HepG2 (cell line): Measurements from ENCODE around the gene VWA1. TPM values are rescaled to one million over a fixed set of nuclear protein-coding genes. Genes with fewer than 3 reads are reported as not detected.

ENCODE experiments used
- AHDC1 ChIP-seq: sonication (generic); formaldehyde crosslinking; IDR thresholded peaks from 2 replicates; pipeline ENCODE4 v1.5.1; 2020; ENCODE audit warnings: mild to moderate bottlenecking, missing genetic modification reagents, borderline replicate concordance
- BRCA1 ChIP-seq: sonication (generic); formaldehyde crosslinking; IDR thresholded peaks from 2 replicates; pipeline ENCODE4 v1.4.0; 2020; ENCODE audit warnings: missing genetic modification reagents
- CBX1 ChIP-seq: IDR thresholded peaks from one replicate; pipeline ENCODE4 v1.6.1; 2016; ENCODE audit warnings: antibody characterized with exemption, low read depth
- MXD4 ChIP-seq: IDR thresholded peaks from 2 replicates; pipeline ENCODE4 v1.6.1; 2016; ENCODE audit warnings: mild to moderate bottlenecking, missing biosample characterization, missing genetic modification reagents
- SALL1 ChIP-seq: sonication (generic); formaldehyde crosslinking; IDR thresholded peaks from 2 replicates; pipeline ENCODE4 v1.8.0; 2022; ENCODE audit warnings: mild to moderate bottlenecking, missing genetic modification reagents
- TCF7 ChIP-seq: sonication (generic); IDR thresholded peaks from 2 replicates; pipeline ENCODE4 v1.6.1; 2016; ENCODE audit warnings: antibody characterized with exemption, low read depth
- ZNF468 ChIP-seq: sonication (generic); formaldehyde crosslinking; IDR thresholded peaks from 2 replicates; pipeline ENCODE4 v1.8.0; 2022; ENCODE audit warnings: mild to moderate bottlenecking, moderate library complexity, missing genetic modification reagents
- ZNF768 ChIP-seq: sonication (generic); formaldehyde crosslinking; IDR thresholded peaks from 2 replicates; pipeline ENCODE4 v1.4.0; 2020; ENCODE audit warnings: missing genetic modification reagents
- polyA plus RNA-seq, 8 experiments: library from polyadenylated mRNA; depleted of rRNA in 3 of 8; stranded (reverse) in 7 of 8; unstranded in 1 of 8; fragments of >200 nt; fragmentation: Illumina TruSeq in 4 of 8; extraction: Trizol in 4 of 8; gene quantifications; 2 replicates each; pipeline versions ENCODE4 v1.2.1 to v1.2.3, GENCODE V29; 2011 to 2016; ENCODE audit warnings: low read depth in 4 of 8, missing spikeins in 1 of 8, mixed read lengths in 1 of 8; ENCODE audit not compliant: insufficient read depth in 1 of 8
- total RNA-seq, 5 experiments: library from RNA; depleted of rRNA; stranded (reverse); fragments of >200 nt; fragmentation: Illumina TruSeq; extraction: Trizol; gene quantifications; 2 replicates each; pipeline ENCODE4 v1.2.3, GENCODE V29; 2016; ENCODE audit warnings: low read depth in 1 of 5
- TF ChIP-seq, protein P1 (sequence below): sonication (generic); formaldehyde crosslinking; IDR thresholded peaks from 2 replicates; pipeline ENCODE4 v1.4.0; 2020; ENCODE audit warnings: missing genetic modification reagents
- TF ChIP-seq, protein P2 (sequence below): sonication (generic); formaldehyde crosslinking; IDR thresholded peaks from 2 replicates; pipeline ENCODE4 v1.8.0; 2022; ENCODE audit warnings: missing genetic modification reagents, low read depth, mild to moderate bottlenecking, borderline replicate concordance
- TF ChIP-seq, protein P3 (sequence below): sonication (generic); formaldehyde crosslinking; IDR thresholded peaks from 2 replicates; pipeline ENCODE4 v1.5.1; 2020; ENCODE audit warnings: mild to moderate bottlenecking, missing genetic modification reagents, moderate library complexity
- TF ChIP-seq, protein P4 (sequence below): sonication (generic); formaldehyde crosslinking; IDR thresholded peaks from 2 replicates; pipeline ENCODE4 v1.4.0; 2020; ENCODE audit warnings: mild to moderate bottlenecking, missing genetic modification reagents

Gene VWA1
- total and polyA plus RNA-seq, 2 of the 13 experiments (the other 11 are each of a cell fraction or from before 2014, with no cell fraction given) = 40.9 to 57.5 TPM

- TF ChIP-seq, protein P1, sequence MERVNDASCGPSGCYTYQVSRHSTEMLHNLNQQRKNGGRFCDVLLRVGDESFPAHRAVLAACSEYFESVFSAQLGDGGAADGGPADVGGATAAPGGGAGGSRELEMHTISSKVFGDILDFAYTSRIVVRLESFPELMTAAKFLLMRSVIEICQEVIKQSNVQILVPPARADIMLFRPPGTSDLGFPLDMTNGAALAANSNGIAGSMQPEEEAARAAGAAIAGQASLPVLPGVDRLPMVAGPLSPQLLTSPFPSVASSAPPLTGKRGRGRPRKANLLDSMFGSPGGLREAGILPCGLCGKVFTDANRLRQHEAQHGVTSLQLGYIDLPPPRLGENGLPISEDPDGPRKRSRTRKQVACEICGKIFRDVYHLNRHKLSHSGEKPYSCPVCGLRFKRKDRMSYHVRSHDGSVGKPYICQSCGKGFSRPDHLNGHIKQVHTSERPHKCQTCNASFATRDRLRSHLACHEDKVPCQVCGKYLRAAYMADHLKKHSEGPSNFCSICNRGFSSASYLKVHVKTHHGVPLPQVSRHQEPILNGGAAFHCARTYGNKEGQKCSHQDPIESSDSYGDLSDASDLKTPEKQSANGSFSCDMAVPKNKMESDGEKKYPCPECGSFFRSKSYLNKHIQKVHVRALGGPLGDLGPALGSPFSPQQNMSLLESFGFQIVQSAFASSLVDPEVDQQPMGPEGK (CRISPR knock-in tag) = peak; percentile 65
- TF ChIP-seq, protein P2, sequence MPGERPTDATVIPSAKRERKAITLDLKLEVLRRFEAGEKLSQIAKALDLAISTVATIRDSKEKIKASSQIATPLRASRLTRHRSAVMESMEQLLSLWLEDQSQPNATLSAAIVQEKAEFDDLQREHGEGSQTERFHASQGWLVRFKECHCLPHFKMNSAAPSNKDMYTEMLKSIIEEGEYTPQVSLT (CRISPR knock-in tag) = no peak
- TF ChIP-seq AHDC1 (CRISPR knock-in tag) (no peak), SALL1 (CRISPR knock-in tag) (peak; percentile 69), CBX1 (no peak), ZNF468 (CRISPR knock-in tag) (no peak), TCF7 (no peak), ZNF768 (peak; percentile 53; the same call in 1 of the 2 replicates), MXD4 (CRISPR knock-in tag) (peak; percentile 93), BRCA1 (CRISPR knock-in tag) (no peak)
- TF ChIP-seq, protein P3, sequence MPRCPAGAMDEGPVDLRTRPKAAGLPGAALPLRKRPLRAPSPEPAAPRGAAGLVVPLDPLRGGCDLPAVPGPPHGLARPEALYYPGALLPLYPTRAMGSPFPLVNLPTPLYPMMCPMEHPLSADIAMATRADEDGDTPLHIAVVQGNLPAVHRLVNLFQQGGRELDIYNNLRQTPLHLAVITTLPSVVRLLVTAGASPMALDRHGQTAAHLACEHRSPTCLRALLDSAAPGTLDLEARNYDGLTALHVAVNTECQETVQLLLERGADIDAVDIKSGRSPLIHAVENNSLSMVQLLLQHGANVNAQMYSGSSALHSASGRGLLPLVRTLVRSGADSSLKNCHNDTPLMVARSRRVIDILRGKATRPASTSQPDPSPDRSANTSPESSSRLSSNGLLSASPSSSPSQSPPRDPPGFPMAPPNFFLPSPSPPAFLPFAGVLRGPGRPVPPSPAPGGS (CRISPR knock-in tag) = no peak
- TF ChIP-seq, protein P4, sequence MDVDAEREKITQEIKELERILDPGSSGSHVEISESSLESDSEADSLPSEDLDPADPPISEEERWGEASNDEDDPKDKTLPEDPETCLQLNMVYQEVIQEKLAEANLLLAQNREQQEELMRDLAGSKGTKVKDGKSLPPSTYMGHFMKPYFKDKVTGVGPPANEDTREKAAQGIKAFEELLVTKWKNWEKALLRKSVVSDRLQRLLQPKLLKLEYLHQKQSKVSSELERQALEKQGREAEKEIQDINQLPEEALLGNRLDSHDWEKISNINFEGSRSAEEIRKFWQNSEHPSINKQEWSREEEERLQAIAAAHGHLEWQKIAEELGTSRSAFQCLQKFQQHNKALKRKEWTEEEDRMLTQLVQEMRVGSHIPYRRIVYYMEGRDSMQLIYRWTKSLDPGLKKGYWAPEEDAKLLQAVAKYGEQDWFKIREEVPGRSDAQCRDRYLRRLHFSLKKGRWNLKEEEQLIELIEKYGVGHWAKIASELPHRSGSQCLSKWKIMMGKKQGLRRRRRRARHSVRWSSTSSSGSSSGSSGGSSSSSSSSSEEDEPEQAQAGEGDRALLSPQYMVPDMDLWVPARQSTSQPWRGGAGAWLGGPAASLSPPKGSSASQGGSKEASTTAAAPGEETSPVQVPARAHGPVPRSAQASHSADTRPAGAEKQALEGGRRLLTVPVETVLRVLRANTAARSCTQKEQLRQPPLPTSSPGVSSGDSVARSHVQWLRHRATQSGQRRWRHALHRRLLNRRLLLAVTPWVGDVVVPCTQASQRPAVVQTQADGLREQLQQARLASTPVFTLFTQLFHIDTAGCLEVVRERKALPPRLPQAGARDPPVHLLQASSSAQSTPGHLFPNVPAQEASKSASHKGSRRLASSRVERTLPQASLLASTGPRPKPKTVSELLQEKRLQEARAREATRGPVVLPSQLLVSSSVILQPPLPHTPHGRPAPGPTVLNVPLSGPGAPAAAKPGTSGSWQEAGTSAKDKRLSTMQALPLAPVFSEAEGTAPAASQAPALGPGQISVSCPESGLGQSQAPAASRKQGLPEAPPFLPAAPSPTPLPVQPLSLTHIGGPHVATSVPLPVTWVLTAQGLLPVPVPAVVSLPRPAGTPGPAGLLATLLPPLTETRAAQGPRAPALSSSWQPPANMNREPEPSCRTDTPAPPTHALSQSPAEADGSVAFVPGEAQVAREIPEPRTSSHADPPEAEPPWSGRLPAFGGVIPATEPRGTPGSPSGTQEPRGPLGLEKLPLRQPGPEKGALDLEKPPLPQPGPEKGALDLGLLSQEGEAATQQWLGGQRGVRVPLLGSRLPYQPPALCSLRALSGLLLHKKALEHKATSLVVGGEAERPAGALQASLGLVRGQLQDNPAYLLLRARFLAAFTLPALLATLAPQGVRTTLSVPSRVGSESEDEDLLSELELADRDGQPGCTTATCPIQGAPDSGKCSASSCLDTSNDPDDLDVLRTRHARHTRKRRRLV = 0 out of 2 replicates have a peak, but pooled peaks have one; percentile 60
Observed at GRCh38 chr1:1471389-1472052, 36.0 kb downstream of the VWA1 start, which contains the start of gene ATAD3B (continued).
